ENCODE results near the gene TMEM117.
"Not testable (repeated sequence)": the region's sequence is repeated elsewhere in the genome, so short reads cannot be mapped to it uniquely, and the experiment has no call there.

TMEM117 gene

GRCh38 chr12:43840338-43840737 lies 4.5 kb downstream of the TMEM117 start:
- DNase-seq = no peak

- DNase-seq = no peak
Measured at GRCh38 chr12:43841253-43841652, 5.4 kb downstream of the TMEM117 start.

GRCh38 chr12:43842259-43842658 lies 6.4 kb downstream of the TMEM117 start:
- DNase-seq = no peak

GRCh38 chr12:43847425-43848225 lies 11.7 kb downstream of the TMEM117 start:
- DNase-seq = not testable (repeated sequence)

GRCh38 chr12:43848226-43848507 lies 12.3 kb downstream of the TMEM117 start:
- no peak for DNase-seq

- DNase-seq = no peak
Measured at GRCh38 chr12:43848786-43849185, 12.9 kb downstream of the TMEM117 start.

- DNase-seq = no peak
Measured at GRCh38 chr12:43852744-43853143, 16.9 kb downstream of the TMEM117 start.

GRCh38 chr12:43856972-43857371 lies 21.1 kb downstream of the TMEM117 start:
- DNase-seq = no peak

- DNase-seq = peak in 4 of 56 donors; percentile 3 to 14 (median 6)
Measured at GRCh38 chr12:43858096-43858495, 22.2 kb downstream of the TMEM117 start.

GRCh38 chr12:43858991-43859390 lies 23.1 kb downstream of the TMEM117 start:
- no peak for DNase-seq

- no peak for DNase-seq
Measured at GRCh38 chr12:43861015-43861839, 25.3 kb downstream of the TMEM117 start.

- no peak for DNase-seq
Measured at GRCh38 chr12:43861840-43862150, 25.9 kb downstream of the TMEM117 start.

- DNase-seq = no peak
Measured at GRCh38 chr12:43863770-43864366, 28.0 kb downstream of the TMEM117 start.

- not testable (repeated sequence) for DNase-seq
Measured at GRCh38 chr12:43864557-43864956, 28.7 kb downstream of the TMEM117 start.

GRCh38 chr12:43869184-43869583 lies 33.3 kb downstream of the TMEM117 start:
- no peak for DNase-seq

- DNase-seq = not testable (repeated sequence)
Measured at GRCh38 chr12:43869765-43870164, 33.9 kb downstream of the TMEM117 start.

- not testable (repeated sequence) for DNase-seq
Measured at GRCh38 chr12:43871258-43871657, 35.4 kb downstream of the TMEM117 start.

- no peak for DNase-seq
Measured at GRCh38 chr12:43872396-43872795, 36.5 kb downstream of the TMEM117 start.

GRCh38 chr12:43878050-43878449 lies 42.2 kb downstream of the TMEM117 start:
- DNase-seq = no peak

- no peak for DNase-seq
Measured at GRCh38 chr12:43880547-43880946, 44.7 kb downstream of the TMEM117 start.

GRCh38 chr12:43882578-43883178 lies 46.8 kb downstream of the TMEM117 start:
- DNase-seq = peak in 7 of 56 donors; percentile 0 to 49 (median 22)

GRCh38 chr12:43883311-43883710 lies 47.4 kb downstream of the TMEM117 start:
- DNase-seq = no peak

Measured in amygdala (tissue), 56 donors.